Sigmoid colon (tissue), 7 donors: Measurements from ENCODE around the gene PRKCZ. TPM values are rescaled to one million over a fixed set of nuclear protein-coding genes. Genes with fewer than 3 reads are reported as not detected.
"Not testable (repeated sequence)": the region's sequence is repeated elsewhere in the genome, so short reads cannot be mapped to it uniquely, and the experiment has no call there.

Experiments
- DNase-seq: peaks from one replicate; pipeline ENCODE4 v3.0.0-alpha.2; 2019
- H3K27ac ChIP-seq, 4 donors: fragments of 200-600 bp; sonication (generic); one replicate each; pipeline ENCODE4 v1.5.1; 2016 to 2019; ENCODE audit warnings: mild to moderate bottlenecking in 1 of 4
- H3K27me3 ChIP-seq, 3 donors: fragments of 200-600 bp; sonication (generic); one replicate each; pipeline ENCODE4 v1.5.1; 2019; ENCODE audit warnings: mild to moderate bottlenecking in 1 of 3
- H3K36me3 ChIP-seq, 4 donors: fragments of 200-600 bp; sonication (generic); one replicate each; pipeline ENCODE4 v1.5.1; 2016 to 2019
- H3K4me1 ChIP-seq, 4 donors: fragments of 200-600 bp; sonication (generic); one replicate each; pipeline ENCODE4 v1.5.1; 2017 to 2019
- H3K4me3 ChIP-seq, 4 donors: fragments of 200-600 bp; sonication (generic); one replicate each; pipeline ENCODE4 v1.5.1; 2017 to 2019; ENCODE audit warnings: mild to moderate bottlenecking in 2 of 4, moderate library complexity in 1 of 4
- H3K9me3 ChIP-seq, 4 donors: fragments of 200-600 bp in 3 of 4; sonication (generic) in 3 of 4; one replicate each; pipeline versions ENCODE4 v1.5.1 to v1.6.1; 2013 to 2019
- CTCF ChIP-seq, 4 experiments: fragments of 450-650 bp in 3 of 4; fragments of 200-600 bp in 1 of 4; IDR thresholded peaks; one replicate each; pipeline ENCODE4 v1.5.1; 2016 to 2019; ENCODE audit warnings: antibody characterized with exemption in 4 of 4, mild to moderate bottlenecking in 3 of 4, moderate library complexity in 2 of 4
- EP300 ChIP-seq, 4 donors: sonication (generic); formaldehyde crosslinking; IDR thresholded peaks; one replicate each; pipeline ENCODE4 v1.6.1; 2017; ENCODE audit warnings: antibody characterized with exemption in 4 of 4
- POLR2A ChIP-seq, 2 donors: fragments of 450-650 bp; IDR thresholded peaks; one replicate each; pipeline ENCODE4 v1.6.1; 2016; ENCODE audit warnings: antibody characterized with exemption in 2 of 2, mild to moderate bottlenecking in 2 of 2, moderate library complexity in 2 of 2
- POLR2AphosphoS5 ChIP-seq, 4 donors: sonication (generic); formaldehyde crosslinking; IDR thresholded peaks; one replicate each; pipeline ENCODE4 v1.6.1; 2017; ENCODE audit warnings: antibody characterized with exemption in 4 of 4
- WGBS, 2 donors: extraction: QIAGEN DNeasy Blood & Tissue Kit; methylation state at CpG; one replicate each; pipeline ENCODE4 v1.1.7; 2013; 5-methylcytosine and 5-hydroxymethylcytosine counted together
- intact Hi-C: fragments of 100-400 bp; cut with DNase I; formaldehyde crosslinking; loops from one replicate; pipeline ENCODE4 v1.15.1; 2023
- polyA plus RNA-seq, 3 donors: library from polyadenylated mRNA; stranded (reverse); fragments of 200-250 nt; gene quantifications; one replicate each; pipeline ENCODE4 v1.2.3, GENCODE V29; 2013
- total RNA-seq, 4 donors: library from RNA; depleted of rRNA; stranded (reverse); fragments of >200 nt; gene quantifications; one replicate each; pipeline ENCODE4 v1.1.0, GENCODE V29; 2016
- donor health status: healthy with polysubstance abuse.
- donor health status: Bipolar disorder and iron deficiency.
- donor health status: healthy.

The PRKCZ gene
- total and polyA plus RNA-seq, 7 donors, result 1.4 to 52.9 (median 4.8) TPM

- no peak overlapping the region for H3K27ac ChIP-seq
- H3K27me3 ChIP-seq, result no peaks in the 10 kb centered on the region
- no peaks in the 10 kb centered on the region for H3K36me3 ChIP-seq
- H3K9me3 ChIP-seq, result no peaks in the 10 kb centered on the region
- no peak for DNase-seq
- intact Hi-C loops, result no loop called here
- H3K4me3 ChIP-seq, result no peak overlapping the region
- TF ChIP-seq POLR2AphosphoS5 (IDR thresholded peaks at IDR 0.05) (no peak), POLR2A (IDR thresholded peaks at IDR 0.05) (no peak), CTCF (IDR thresholded peaks at IDR 0.05) (no peak), EP300 (IDR thresholded peaks at IDR 0.05) (no peak)
- H3K4me1 ChIP-seq, result peaks cover 0 to 27% (median 20%) of the 10 kb centered on the region in 4 donors
- 17 to 70% methylated on average over 29 of the region's 29 CpGs for WGBS, 2 donors
Measured at GRCh38 chr1:2137257-2138121, 87.3 kb downstream of the PRKCZ start.

- peaks cover 0 to 17% (median 14%) of the 10 kb centered on the region in 4 donors for H3K4me1 ChIP-seq
- H3K27ac ChIP-seq, H3K4me3 ChIP-seq, H3K27me3 ChIP-seq, DNase-seq, H3K9me3 ChIP-seq, H3K36me3 ChIP-seq, intact Hi-C loops: not testable (repeated sequence)
- WGBS, 2 donors, result 43 to 78% methylated on average over 13 of the region's 13 CpGs
Measured at GRCh38 chr1:2139156-2139555, 88.9 kb downstream of the PRKCZ start.

GRCh38 chr1:2141025-2141424 is 90.8 kb downstream of the PRKCZ start:
- Histone ChIP-seq H3K36me3 (no peaks in the 10 kb centered on the region), H3K4me3 (no peak overlapping the region), H3K27me3 (no peaks in the 10 kb centered on the region), H3K27ac (no peak overlapping the region), H3K4me1 (peaks cover 0 to under 1% (median under 1%) of the 10 kb centered on the region in 4 donors), H3K9me3 (no peaks in the 10 kb centered on the region)
- 82 to 85% methylated on average over 4 of the region's 4 CpGs for WGBS, 2 donors
- TF ChIP-seq CTCF (IDR thresholded peaks at IDR 0.05) (no peak), POLR2AphosphoS5 (IDR thresholded peaks at IDR 0.05) (no peak), POLR2A (IDR thresholded peaks at IDR 0.05) (no peak), EP300 (IDR thresholded peaks at IDR 0.05) (no peak)
- intact Hi-C loops, result no loop called here
- no peak for DNase-seq

- no peaks in the 10 kb centered on the region for H3K36me3 ChIP-seq
- no peak for DNase-seq
- H3K9me3 ChIP-seq, result no peaks in the 10 kb centered on the region
- no peak overlapping the region for H3K27ac ChIP-seq
- H3K4me3 ChIP-seq, result no peak overlapping the region
- intact Hi-C loops, result no loop called here
- no peak for TF ChIP-seq CTCF (IDR thresholded peaks at IDR 0.05)
- no peak for TF ChIP-seq EP300 (IDR thresholded peaks at IDR 0.05)
- no peak for TF ChIP-seq POLR2A (IDR thresholded peaks at IDR 0.05)
- TF ChIP-seq POLR2AphosphoS5 (IDR thresholded peaks at IDR 0.05), result no peak
- 91 to 94% methylated on average over 30 of the region's 30 CpGs for WGBS, 2 donors
- H3K4me1 ChIP-seq, result no peaks in the 10 kb centered on the region
- no peaks in the 10 kb centered on the region for H3K27me3 ChIP-seq
Measured at GRCh38 chr1:2143814-2144500, 93.7 kb downstream of the PRKCZ start.

GRCh38 chr1:2144501-2145090 is 94.4 kb downstream of the PRKCZ start:
- Histone ChIP-seq H3K36me3 (no peaks in the 10 kb centered on the region), H3K9me3 (no peaks in the 10 kb centered on the region), H3K4me3 (no peak overlapping the region), H3K27ac (no peak overlapping the region), H3K4me1 (no peaks in the 10 kb centered on the region), H3K27me3 (no peaks in the 10 kb centered on the region)
- intact Hi-C loops, result no loop called here
- TF ChIP-seq EP300 (IDR thresholded peaks at IDR 0.05) (no peak), CTCF (IDR thresholded peaks at IDR 0.05) (no peak)
- 92 to 96% methylated on average over 15 of the region's 15 CpGs for WGBS, 2 donors
- no peak for DNase-seq
